Activated T-cell treated with anti-CD3 and anti-CD28 coated beads for 24 hours (primary cell): ENCODE results near the gene CNOT11.
"Not testable (repeated sequence)": the region's sequence is repeated elsewhere in the genome, so short reads cannot be mapped to it uniquely, and the experiment has no call there.

Source experiments
- DNase-seq: peaks from one replicate; pipeline ENCODE4 v3.0.0-alpha.2; 2020; ENCODE audit warnings: low read depth

CNOT11 gene

GRCh38 chr2:101310090-101310833 is 57.6 kb downstream of the CNOT11 start:
- DNase-seq = no peak

GRCh38 chr2:101310834-101311695 is 58.4 kb downstream of the CNOT11 start:
- DNase-seq = no peak

- no peak for DNase-seq
These were observed 59.0 kb downstream of the CNOT11 start for GRCh38 chr2:101311696-101312017.

GRCh38 chr2:101316568-101316967 is 63.9 kb downstream of the CNOT11 start:
- not testable (repeated sequence) for DNase-seq
